Ovary (tissue), 9 donors: ENCODE results near the gene LMF1. TPM values are rescaled to one million over a fixed set of nuclear protein-coding genes. Genes with fewer than 3 reads are reported as not detected.

Experiments used
- DNase-seq, 5 donors: peaks; one replicate each; pipeline ENCODE4 v3.0.0-alpha.2; 2019 to 2020
- H3K27ac ChIP-seq, 2 donors: fragments of 200-600 bp; one replicate each; pipeline versions ENCODE4 v1.5.1 to v1.8.0; 2019 to 2022
- H3K27me3 ChIP-seq: fragments of 200-600 bp; one replicate; pipeline ENCODE4 v1.8.0; 2022
- H3K36me3 ChIP-seq: fragments of 200-600 bp; sonication (generic); one replicate; pipeline ENCODE4 v1.5.1; 2019
- H3K4me1 ChIP-seq: one replicate; pipeline ENCODE4 v1.8.1; 2013; ENCODE audit warnings: mild to moderate bottlenecking, moderate library complexity; ENCODE audit not compliant: insufficient read depth
- H3K4me3 ChIP-seq: fragments of 200-600 bp; sonication (generic); one replicate; pipeline ENCODE4 v1.5.1; 2017
- H3K9me3 ChIP-seq, 2 donors: fragments of 200-600 bp in 1 of 2; sonication (generic) in 1 of 2; one replicate each; pipeline versions ENCODE4 v1.5.1 to v1.8.1; 2013 to 2019; ENCODE audit warnings: mild to moderate bottlenecking in 1 of 2, moderate library complexity in 1 of 2
- CTCF ChIP-seq, 3 donors: fragments of 450-650 bp in 2 of 3; fragments of 200-600 bp in 1 of 3; IDR thresholded peaks; one replicate each; pipeline versions ENCODE4 v1.5.1 to v1.8.0; 2016 to 2022; ENCODE audit warnings: antibody characterized with exemption in 3 of 3, mild to moderate bottlenecking in 1 of 3
- EP300 ChIP-seq: sonication (generic); formaldehyde crosslinking; IDR thresholded peaks from one replicate; pipeline ENCODE4 v1.6.1; 2017; ENCODE audit warnings: antibody characterized with exemption
- POLR2A ChIP-seq: fragments of 450-650 bp; IDR thresholded peaks from one replicate; pipeline ENCODE4 v1.6.1; 2017; ENCODE audit warnings: antibody characterized with exemption, mild to moderate bottlenecking, moderate library complexity
- WGBS, 3 donors: extraction: QIAGEN DNeasy Blood & Tissue Kit in 1 of 3; methylation state at CpG; one replicate each; pipeline versions ENCODE4 v1.1.5 to v1.1.7; 2013 to 2017; 5-methylcytosine and 5-hydroxymethylcytosine counted together
- intact Hi-C, 4 donors: fragments of 100-400 bp; cut with DNase I; formaldehyde crosslinking; loops; one replicate each; pipeline versions ENCODE4 v1.11.0 to v1.15.1; 2022 to 2023
- polyA plus RNA-seq, 2 donors: library from polyadenylated mRNA; stranded (reverse); fragments of 200-250 nt in 1 of 2; fragments of 350-450 nt in 1 of 2; fragmentation: Illumina TruSeq in 1 of 2; extraction: RNeasy Lipid Tissue Mini Kit (QIAGEN cat#74804) in 1 of 2; gene quantifications; one replicate each; pipeline ENCODE4 v1.2.3, GENCODE V29; 2013 to 2014
- total RNA-seq, 7 donors: library from RNA; depleted of rRNA in 2 of 7; stranded (reverse); fragments of >200 nt in 2 of 7; fragmentation: NEBNext Ultra II Directional in 3 of 7; extraction: Animal tissue kit (Norgen Biotek cat#: 25700) in 3 of 7; gene quantifications; one replicate each; pipeline versions ENCODE4 v1.1.0 to v1.2.4, GENCODE V29; 2016 to 2023
- donor health status: DM: no; HTN: no; CAD: no; lungs with moderate emphysema.
- donor health status: DM: no; HTN: no; CAD: no.
- donor health status: Bipolar disorder and iron deficiency.
- donor health status: DM: yes; HTN: yes; CAD: no.
- donor health status: DM: no; HTN: no; CAD: no.
- donor health status: DM: yes; HTN: yes; CAD: no.

LMF1 gene
- total and polyA plus RNA-seq, 9 donors = 7.8 to 31.9 (median 23.6) TPM

GRCh38 chr16:979859-980594, 9.2 kb upstream of the LMF1 start:
- Histone ChIP-seq H3K4me1 (peaks cover 17% of the 10 kb centered on the region), H3K9me3 (no peaks in the 10 kb centered on the region), H3K4me3 (peak overlapping the region; percentile 36), H3K27ac (no peak overlapping the region), H3K27me3 (peaks cover 16% of the 10 kb centered on the region), H3K36me3 (no peaks in the 10 kb centered on the region)
- TF ChIP-seq EP300 (no peak), POLR2A (no peak), CTCF (IDR thresholded peaks at IDR 0.05) (no peak)
- DNase-seq = no peak
- WGBS, 3 donors = 34 to 43% (median 36%) methylated on average over 60 to 63 of the region's 63 CpGs
- intact Hi-C loops = no loop called here

GRCh38 chr16:979147-979546, 8.4 kb upstream of the LMF1 start:
- Histone ChIP-seq H3K4me3 (no peak overlapping the region), H3K27me3 (peaks cover 16% of the 10 kb centered on the region), H3K36me3 (no peaks in the 10 kb centered on the region), H3K4me1 (peaks cover 17% of the 10 kb centered on the region), H3K27ac (no peak overlapping the region), H3K9me3 (no peaks in the 10 kb centered on the region)
- intact Hi-C loops = no loop called here
- WGBS, 3 donors = 90 to 93% (median 93%) methylated on average over 12 to 14 of the region's 14 CpGs
- DNase-seq = no peak
- TF ChIP-seq EP300 (no peak), POLR2A (no peak), CTCF (IDR thresholded peaks at IDR 0.05) (no peak)

GRCh38 chr16:978403-978802, 7.6 kb upstream of the LMF1 start:
- intact Hi-C loops = no loop called here
- Histone ChIP-seq H3K9me3 (no peaks in the 10 kb centered on the region), H3K4me1 (peaks cover 17% of the 10 kb centered on the region), H3K36me3 (no peaks in the 10 kb centered on the region), H3K27me3 (peaks cover 14% of the 10 kb centered on the region), H3K4me3 (no peak overlapping the region), H3K27ac (no peak overlapping the region)
- TF ChIP-seq POLR2A (no peak), CTCF (IDR thresholded peaks at IDR 0.05) (no peak), EP300 (no peak)
- DNase-seq = no peak
- WGBS, 3 donors = 74 to 77% (median 77%) methylated on average over 9 of the region's 9 CpGs

- peaks cover 17% of the 10 kb centered on the region for H3K4me1 ChIP-seq
These were observed 7.1 kb upstream of the LMF1 start for GRCh38 chr16:977896-978295.

More at GRCh38 chr16:977896-978295, 7.1 kb upstream of the LMF1 start:
- DNase-seq = no peak
- intact Hi-C loops = no loop called here
- 75 to 95% (median 95%) methylated on average over 8 of the region's 8 CpGs for WGBS, 3 donors
- H3K36me3 ChIP-seq = no peaks in the 10 kb centered on the region
- H3K9me3 ChIP-seq = no peaks in the 10 kb centered on the region
- TF ChIP-seq POLR2A = no peak
- no peak for TF ChIP-seq CTCF (IDR thresholded peaks at IDR 0.05)
- TF ChIP-seq EP300 = no peak
- H3K4me3 ChIP-seq = no peak overlapping the region
- peaks cover 9% of the 10 kb centered on the region for H3K27me3 ChIP-seq
- H3K27ac ChIP-seq = no peak overlapping the region
